Raji (cell line): Measurements from ENCODE around the gene MPP2.

Experiments used
- POLR2A ChIP-seq: IDR thresholded peaks from 2 replicates; pipeline ENCODE4 v1.6.1; 2011; ENCODE audit warnings: low read depth, low read length, control low read depth; ENCODE audit not compliant: insufficient read depth

Gene MPP2

GRCh38 chr17:43829738-43830137 lies 77.6 kb downstream of the MPP2 start:
- no peak for TF ChIP-seq POLR2A

GRCh38 chr17:43827596-43827995 lies 79.7 kb downstream of the MPP2 start:
- TF ChIP-seq POLR2A, result no peak

- TF ChIP-seq POLR2A, result no peak
Observed at GRCh38 chr17:43826206-43826605, 81.1 kb downstream of the MPP2 start.

GRCh38 chr17:43825567-43825966 lies 81.8 kb downstream of the MPP2 start:
- no peak for TF ChIP-seq POLR2A
